ENCODE measurements around the gene DRD3.

DNA sequence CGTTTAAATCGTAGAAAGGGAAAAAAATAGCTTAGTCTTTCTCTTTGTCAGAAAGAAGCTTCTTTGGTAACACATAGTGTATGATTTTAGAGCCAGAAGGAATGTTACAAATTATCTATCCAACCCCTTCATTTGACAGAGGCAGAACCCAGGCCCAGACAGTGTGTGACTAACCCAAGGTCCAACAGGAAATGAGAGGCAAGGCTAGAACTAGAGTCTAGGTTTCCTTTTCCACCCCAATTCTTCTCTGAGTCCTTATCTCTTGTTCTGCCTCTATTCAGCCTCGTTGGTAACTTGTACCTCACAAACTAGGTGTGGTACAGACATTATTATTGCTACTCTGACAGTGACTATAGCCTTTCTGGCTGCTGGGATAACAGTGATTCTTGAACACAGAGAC is 83.1 kb downstream of the DRD3 start:
- no peak for TF ChIP-seq POLR2A (IDR thresholded peaks at IDR 0.05; ENCODE audit: low read depth, low read length)
- TF ChIP-seq POLR2AphosphoS5 (IDR thresholded peaks at IDR 0.05; ENCODE audit: low read depth, low read length): no peak
- no peak for TF ChIP-seq SPI1 (IDR thresholded peaks at IDR 0.05; ENCODE audit: low read depth, low read length)
- no peak for TF ChIP-seq TAF1 (IDR thresholded peaks at IDR 0.05; ENCODE audit: low read depth, low read length)
- no peak for TF ChIP-seq POU2F2 (IDR thresholded peaks at IDR 0.05; ENCODE audit: low read depth, low read length)
- no peak for TF ChIP-seq PAX5 (IDR thresholded peaks at IDR 0.05; ENCODE audit: insufficient read depth, low read length, severe bottlenecking)
